Esophagus squamous epithelium (tissue), 5 donors: ENCODE measurements around the gene INSYN2A. TPM values are rescaled to one million over a fixed set of nuclear protein-coding genes. Genes with fewer than 3 reads are reported as not detected.

Source experiments
- DNase-seq: peaks from one replicate; lab custom pipeline; 2025; lab: John Stamatoyannopoulos, UW
- H3K27ac ChIP-seq, 4 donors: fragments of 200-600 bp; sonication (generic); one replicate each; pipeline ENCODE4 v1.5.1; 2016 to 2019; ENCODE audit warnings: mild to moderate bottlenecking in 1 of 4
- H3K27me3 ChIP-seq, 4 donors: fragments of 200-600 bp; sonication (generic); 1 replicate in 3 of 4; 2 replicates in 1 of 4; pipeline versions ENCODE4 v1.5.1 to v1.6.0; 2017 to 2021; ENCODE audit warnings: antibody characterized with exemption in 1 of 4
- H3K36me3 ChIP-seq, 3 donors: fragments of 200-600 bp; sonication (generic); one replicate each; pipeline ENCODE4 v1.5.1; 2016 to 2019
- H3K4me1 ChIP-seq, 3 donors: fragments of 200-600 bp; sonication (generic); one replicate each; pipeline ENCODE4 v1.5.1; 2017 to 2019
- H3K4me3 ChIP-seq, 4 donors: fragments of 200-600 bp; sonication (generic); 1 replicate in 3 of 4; 2 replicates in 1 of 4; pipeline ENCODE4 v1.5.1; 2016 to 2019; ENCODE audit warnings: mild to moderate bottlenecking in 2 of 4, moderate library complexity in 1 of 4
- H3K9me3 ChIP-seq, 3 donors: fragments of 200-600 bp; sonication (generic); one replicate each; pipeline ENCODE4 v1.5.1; 2016 to 2019
- CTCF ChIP-seq, 6 experiments: fragments of 450-650 bp in 4 of 6; fragments of 200-600 bp in 2 of 6; sonication (generic) in 2 of 6; IDR thresholded peaks; one replicate each; pipeline ENCODE4 v1.5.1; 2016 to 2019; ENCODE audit warnings: antibody characterized with exemption in 6 of 6, mild to moderate bottlenecking in 4 of 6, moderate library complexity in 4 of 6
- POLR2A ChIP-seq, 4 donors: fragments of 450-650 bp; IDR thresholded peaks; one replicate each; pipeline ENCODE4 v1.6.1; 2017; ENCODE audit warnings: antibody characterized with exemption in 4 of 4, mild to moderate bottlenecking in 4 of 4, moderate library complexity in 3 of 4
- WGBS, 2 donors: methylation state at CpG; one replicate each; pipeline ENCODE4 v1.1.5; 2018; 5-methylcytosine and 5-hydroxymethylcytosine counted together
- intact Hi-C: fragments of 100-400 bp; cut with DNase I; formaldehyde crosslinking; loops from one replicate; pipeline ENCODE4 v1.15.0; 2022
- total RNA-seq, 4 donors: library from RNA; depleted of rRNA; stranded (reverse); fragments of >200 nt; gene quantifications; one replicate each; pipeline ENCODE4 v1.1.0, GENCODE V29; 2016
- donor health status: DM: yes; HTN: yes; CAD: no.

The INSYN2A gene
- total RNA-seq, 4 donors from 2014 or later: 0.19 TPM; not detected in 3

- DNase-seq: no peak
- Histone ChIP-seq H3K9me3 (no peaks in the 10 kb centered on the region), H3K27ac (no peak overlapping the region), H3K4me1 (peaks cover 10 to 25% (median 22%) of the 10 kb centered on the region in 3 donors), H3K4me3 (no peak overlapping the region), H3K27me3 (peaks cover 0 to 40% (median 0%) of the 10 kb centered on the region in 4 donors), H3K36me3 (no peaks in the 10 kb centered on the region)
- no peak for TF ChIP-seq POLR2A (IDR thresholded peaks at IDR 0.05)
- no peak for TF ChIP-seq CTCF (IDR thresholded peaks at IDR 0.05)
- intact Hi-C loops: no loop called here
- WGBS, 2 donors: 76 to 78% methylated on average over 2 of the region's 2 CpGs
Observed at GRCh38 chr10:127194111-127194510, 2.3 kb downstream of the INSYN2A start.

GRCh38 chr10:127193125-127193524 lies 3.3 kb downstream of the INSYN2A start:
- WGBS, 2 donors: 74 to 82% methylated on average over 7 of the region's 7 CpGs
- peaks cover 10 to 25% (median 22%) of the 10 kb centered on the region in 3 donors for H3K4me1 ChIP-seq
- H3K4me3 ChIP-seq: no peak overlapping the region
- intact Hi-C loops: no loop called here
- DNase-seq: no peak
- peaks cover 0 to 40% (median 0%) of the 10 kb centered on the region in 4 donors for H3K27me3 ChIP-seq
- TF ChIP-seq POLR2A (IDR thresholded peaks at IDR 0.05): no peak
- TF ChIP-seq CTCF (IDR thresholded peaks at IDR 0.05): no peak
- H3K9me3 ChIP-seq: no peaks in the 10 kb centered on the region
- no peak overlapping the region for H3K27ac ChIP-seq
- H3K36me3 ChIP-seq: no peaks in the 10 kb centered on the region

GRCh38 chr10:127190427-127190826 lies 6.0 kb downstream of the INSYN2A start:
- WGBS, 2 donors: 71 to 80% methylated on average over 5 of the region's 5 CpGs
- TF ChIP-seq CTCF (IDR thresholded peaks at IDR 0.05) (no peak), POLR2A (IDR thresholded peaks at IDR 0.05) (no peak)
- Histone ChIP-seq H3K36me3 (no peaks in the 10 kb centered on the region), H3K27me3 (peaks cover 0 to 23% (median 0%) of the 10 kb centered on the region in 4 donors), H3K4me3 (no peak overlapping the region), H3K9me3 (no peaks in the 10 kb centered on the region), H3K4me1 (peaks cover 6 to 10% (median 7%) of the 10 kb centered on the region in 3 donors), H3K27ac (no peak overlapping the region)
- no peak for DNase-seq
- intact Hi-C loops: no loop called here

GRCh38 chr10:127189226-127189625 lies 7.2 kb downstream of the INSYN2A start:
- TF ChIP-seq CTCF (IDR thresholded peaks at IDR 0.05): no peak
- TF ChIP-seq POLR2A (IDR thresholded peaks at IDR 0.05): no peak
- peaks cover 0 to 11% (median 0%) of the 10 kb centered on the region in 4 donors for H3K27me3 ChIP-seq
- H3K4me3 ChIP-seq: no peak overlapping the region
- no peak for DNase-seq
- intact Hi-C loops: no loop called here
- no peaks in the 10 kb centered on the region for H3K36me3 ChIP-seq
- H3K4me1 ChIP-seq: no peaks in the 10 kb centered on the region
- no peaks in the 10 kb centered on the region for H3K9me3 ChIP-seq
- no peak overlapping the region for H3K27ac ChIP-seq

- intact Hi-C loops: no loop called here
- H3K27ac ChIP-seq: no peak overlapping the region
- no peaks in the 10 kb centered on the region for H3K36me3 ChIP-seq
- no peaks in the 10 kb centered on the region for H3K4me1 ChIP-seq
- no peaks in the 10 kb centered on the region for H3K27me3 ChIP-seq
- DNase-seq: no peak
- no peak overlapping the region for H3K4me3 ChIP-seq
- no peaks in the 10 kb centered on the region for H3K9me3 ChIP-seq
- TF ChIP-seq POLR2A (IDR thresholded peaks at IDR 0.05) (no peak), CTCF (IDR thresholded peaks at IDR 0.05) (no peak)
- WGBS, 2 donors: 71 to 74% methylated on average over 7 of the region's 7 CpGs
Observed at GRCh38 chr10:127186813-127187212, 9.6 kb downstream of the INSYN2A start.
